Ascending aorta (tissue), 2 donors: Measurements from ENCODE around the gene WIPF1. TPM values are rescaled to one million over a fixed set of nuclear protein-coding genes. Genes with fewer than 3 reads are reported as not detected.

ENCODE experiments used
- DNase-seq, 2 donors: peaks; one replicate each; pipeline ENCODE4 v3.0.0-alpha.2; 2019; ENCODE audit warnings: low spot score in 2 of 2
- H3K27ac ChIP-seq, 2 donors: fragments of 200-600 bp; sonication (generic); one replicate each; pipeline ENCODE4 v1.5.1; 2016 to 2017; ENCODE audit warnings: mild to moderate bottlenecking in 1 of 2
- H3K27me3 ChIP-seq: fragments of 200-600 bp; sonication (generic); one replicate; pipeline ENCODE4 v1.5.1; 2017
- H3K36me3 ChIP-seq, 2 donors: fragments of 200-600 bp; sonication (generic); one replicate each; pipeline ENCODE4 v1.5.1; 2016
- H3K4me1 ChIP-seq, 2 donors: fragments of 200-600 bp; sonication (generic); one replicate each; pipeline ENCODE4 v1.5.1; 2016 to 2017; ENCODE audit warnings: mild to moderate bottlenecking in 1 of 2
- H3K4me3 ChIP-seq, 2 donors: fragments of 200-600 bp; sonication (generic); one replicate each; pipeline ENCODE4 v1.5.1; 2016 to 2017; ENCODE audit warnings: mild to moderate bottlenecking in 1 of 2
- H3K9me3 ChIP-seq, 2 donors: fragments of 200-600 bp; sonication (generic); one replicate each; pipeline ENCODE4 v1.5.1; 2016
- intact Hi-C: fragments of 100-400 bp; cut with DNase I; formaldehyde crosslinking; loops from one replicate; pipeline ENCODE4 v1.15.1; 2023
- total RNA-seq: library from RNA; depleted of rRNA; stranded (reverse); fragments of >200 nt; gene quantifications from one replicate; pipeline ENCODE4 v1.1.0, GENCODE V29; 2016
- TF ChIP-seq, protein P1 (sequence below), 3 experiments: fragments of 200-600 bp in 2 of 3; fragments of 450-650 bp in 1 of 3; sonication (generic) in 2 of 3; IDR thresholded peaks; one replicate each; pipeline ENCODE4 v1.5.1; 2016 to 2019; ENCODE audit warnings: antibody characterized with exemption in 3 of 3, mild to moderate bottlenecking in 1 of 3, moderate library complexity in 1 of 3

Gene WIPF1
- total RNA-seq, 1 donor from 2014 or later: 26.1 TPM

DNA sequence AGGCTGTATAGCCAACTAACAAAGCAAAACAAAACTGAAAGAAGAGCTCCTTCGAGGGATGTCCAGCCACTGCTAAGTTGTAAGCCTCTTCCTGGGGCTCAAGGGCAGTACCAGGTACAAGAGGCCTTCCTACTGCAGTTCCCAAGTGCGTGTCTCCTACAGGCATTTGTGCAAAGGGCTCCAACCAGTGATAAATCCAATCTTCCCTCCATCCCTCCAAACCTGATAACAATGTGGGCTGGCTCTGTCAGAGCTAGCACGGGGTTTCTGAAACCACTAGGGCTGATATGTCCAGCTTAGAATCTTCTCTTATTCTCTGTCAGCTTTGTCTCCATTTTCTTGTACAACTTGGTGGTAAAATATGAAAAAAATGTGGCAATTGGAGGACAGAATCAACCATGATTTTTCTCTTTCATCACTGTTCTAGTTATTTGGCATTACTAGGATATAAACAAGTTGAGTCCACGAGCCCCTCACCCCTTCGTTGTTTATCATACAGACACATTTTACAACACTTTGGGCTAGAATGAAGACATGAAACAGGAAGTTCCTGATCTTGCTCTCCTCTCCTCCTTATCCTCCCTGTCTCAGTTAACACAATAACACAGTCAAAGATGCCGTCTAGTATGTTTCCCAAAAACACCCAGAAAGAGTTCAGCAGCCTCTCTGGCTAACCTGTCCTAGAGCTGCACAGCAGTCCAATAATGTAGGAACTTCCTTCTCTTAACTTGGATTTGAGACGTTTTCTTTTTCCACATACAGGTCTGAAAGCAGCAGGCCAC lies 35.4 kb upstream of the WIPF1 start:
- no peaks in the 10 kb centered on the region for H3K27me3 ChIP-seq
- peaks cover 8 to 64% of the 10 kb centered on the region in 2 donors for H3K4me1 ChIP-seq

GRCh38 chr2:174631009-174631981 lies 33.7 kb upstream of the WIPF1 start:
- TF ChIP-seq, protein P1, sequence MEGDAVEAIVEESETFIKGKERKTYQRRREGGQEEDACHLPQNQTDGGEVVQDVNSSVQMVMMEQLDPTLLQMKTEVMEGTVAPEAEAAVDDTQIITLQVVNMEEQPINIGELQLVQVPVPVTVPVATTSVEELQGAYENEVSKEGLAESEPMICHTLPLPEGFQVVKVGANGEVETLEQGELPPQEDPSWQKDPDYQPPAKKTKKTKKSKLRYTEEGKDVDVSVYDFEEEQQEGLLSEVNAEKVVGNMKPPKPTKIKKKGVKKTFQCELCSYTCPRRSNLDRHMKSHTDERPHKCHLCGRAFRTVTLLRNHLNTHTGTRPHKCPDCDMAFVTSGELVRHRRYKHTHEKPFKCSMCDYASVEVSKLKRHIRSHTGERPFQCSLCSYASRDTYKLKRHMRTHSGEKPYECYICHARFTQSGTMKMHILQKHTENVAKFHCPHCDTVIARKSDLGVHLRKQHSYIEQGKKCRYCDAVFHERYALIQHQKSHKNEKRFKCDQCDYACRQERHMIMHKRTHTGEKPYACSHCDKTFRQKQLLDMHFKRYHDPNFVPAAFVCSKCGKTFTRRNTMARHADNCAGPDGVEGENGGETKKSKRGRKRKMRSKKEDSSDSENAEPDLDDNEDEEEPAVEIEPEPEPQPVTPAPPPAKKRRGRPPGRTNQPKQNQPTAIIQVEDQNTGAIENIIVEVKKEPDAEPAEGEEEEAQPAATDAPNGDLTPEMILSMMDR (IDR thresholded peaks at IDR 0.05): no peak
- H3K4me1 ChIP-seq: peaks cover 8 to 64% of the 10 kb centered on the region in 2 donors
- DNase-seq: no peak
- H3K4me3 ChIP-seq: no peak overlapping the region
- no peaks in the 10 kb centered on the region for H3K9me3 ChIP-seq
- H3K27ac ChIP-seq: peak overlapping the region; percentile 14 to 60
- H3K36me3 ChIP-seq: no peaks in the 10 kb centered on the region
- H3K27me3 ChIP-seq: no peaks in the 10 kb centered on the region
- intact Hi-C loops: no loop called here

More for the DNA sequence above, 35.4 kb upstream of the WIPF1 start:
- peak overlapping the region; percentile 43 to 58 for H3K27ac ChIP-seq
- peak overlapping the region; percentile 7 to 24 for H3K4me3 ChIP-seq
- TF ChIP-seq, protein P1 (IDR thresholded peaks at IDR 0.05): no peak
- H3K36me3 ChIP-seq: no peaks in the 10 kb centered on the region
- no peaks in the 10 kb centered on the region for H3K9me3 ChIP-seq
- intact Hi-C loops: no loop called here
- DNase-seq: no peak

- peak overlapping the region; percentile 39 to 60 for H3K27ac ChIP-seq
- no peaks in the 10 kb centered on the region for H3K9me3 ChIP-seq
- TF ChIP-seq, protein P1 (IDR thresholded peaks at IDR 0.05): no peak
- H3K4me1 ChIP-seq: peaks cover 6 to 56% of the 10 kb centered on the region in 2 donors
- intact Hi-C loops: no loop called here
- no peaks in the 10 kb centered on the region for H3K27me3 ChIP-seq
- H3K36me3 ChIP-seq: no peaks in the 10 kb centered on the region
- no peak for DNase-seq
- no peak overlapping the region for H3K4me3 ChIP-seq
Measured at GRCh38 chr2:174630107-174630506, 32.5 kb upstream of the WIPF1 start.

- no peaks in the 10 kb centered on the region for H3K27me3 ChIP-seq
- TF ChIP-seq, protein P1 (IDR thresholded peaks at IDR 0.05): no peak
- H3K4me1 ChIP-seq: peaks cover 2 to 49% of the 10 kb centered on the region in 2 donors
- H3K9me3 ChIP-seq: no peaks in the 10 kb centered on the region
- no peak overlapping the region for H3K4me3 ChIP-seq
- peak overlapping the region; percentile 39 to 60 for H3K27ac ChIP-seq
- H3K36me3 ChIP-seq: no peaks in the 10 kb centered on the region
- no peak for DNase-seq
- intact Hi-C loops: no loop called here
Measured at GRCh38 chr2:174629506-174629905, 31.9 kb upstream of the WIPF1 start.

- Histone ChIP-seq H3K27ac (peak overlapping the region; percentile 39 to 60), H3K9me3 (no peaks in the 10 kb centered on the region), H3K4me1 (peaks cover 0 to 51% of the 10 kb centered on the region in 2 donors), H3K27me3 (no peaks in the 10 kb centered on the region), H3K4me3 (no peak overlapping the region), H3K36me3 (no peaks in the 10 kb centered on the region)
- TF ChIP-seq, protein P1 (IDR thresholded peaks at IDR 0.05): no peak
- DNase-seq: no peak
- intact Hi-C loops: no loop called here
Measured at GRCh38 chr2:174628528-174629169, 31.0 kb upstream of the WIPF1 start.
